ELF-1 (cell line): Measurements from ENCODE around the gene CLPX.
"Not testable (repeated sequence)": the region's sequence is repeated elsewhere in the genome, so short reads cannot be mapped to it uniquely, and the experiment has no call there.

Experiments used
- DNase-seq: peaks from one replicate; pipeline ENCODE4 v3.0.0-alpha.2; 2016; ENCODE audit warnings: low read depth, low spot score

The CLPX gene

DNA sequence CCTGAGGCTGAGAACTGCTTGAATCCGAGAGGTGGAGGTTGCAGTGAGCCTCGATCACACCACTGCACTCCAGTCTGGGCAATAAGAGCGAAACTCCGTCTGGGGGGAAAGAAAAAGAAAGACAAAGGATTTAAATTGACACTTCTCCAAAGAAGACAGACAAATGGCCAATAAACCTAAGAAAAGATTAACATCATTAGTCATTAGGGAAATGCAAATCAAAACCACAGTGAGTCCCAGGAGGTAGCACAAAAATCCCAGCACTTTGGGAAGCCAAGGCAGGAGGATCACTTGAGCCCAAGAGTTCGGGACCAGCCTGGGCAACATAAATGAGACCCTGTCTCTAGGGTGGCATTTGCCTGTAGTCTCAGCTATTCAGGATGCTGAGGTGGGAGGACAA is 12.6 kb downstream of the CLPX start:
- DNase-seq, result no peak

DNA sequence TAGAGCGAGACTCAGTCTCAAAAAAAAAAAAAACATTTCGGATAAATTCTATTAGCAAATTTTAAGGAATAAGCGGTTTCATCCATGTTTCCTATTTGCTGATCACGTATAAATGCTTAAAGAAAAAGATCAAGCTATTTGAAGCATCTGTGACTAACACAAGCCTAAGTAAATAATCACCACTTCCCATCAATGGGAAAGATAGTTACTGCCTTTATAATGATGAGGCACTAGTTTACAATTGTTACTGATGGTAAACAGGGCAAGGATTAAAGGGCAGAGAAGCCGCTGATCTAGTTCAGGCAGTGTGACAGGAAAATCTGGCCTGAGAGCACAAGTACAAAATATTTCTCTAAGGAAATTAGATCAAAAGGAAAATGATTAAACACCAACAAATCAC is 13.7 kb downstream of the CLPX start:
- no peak for DNase-seq

DNA sequence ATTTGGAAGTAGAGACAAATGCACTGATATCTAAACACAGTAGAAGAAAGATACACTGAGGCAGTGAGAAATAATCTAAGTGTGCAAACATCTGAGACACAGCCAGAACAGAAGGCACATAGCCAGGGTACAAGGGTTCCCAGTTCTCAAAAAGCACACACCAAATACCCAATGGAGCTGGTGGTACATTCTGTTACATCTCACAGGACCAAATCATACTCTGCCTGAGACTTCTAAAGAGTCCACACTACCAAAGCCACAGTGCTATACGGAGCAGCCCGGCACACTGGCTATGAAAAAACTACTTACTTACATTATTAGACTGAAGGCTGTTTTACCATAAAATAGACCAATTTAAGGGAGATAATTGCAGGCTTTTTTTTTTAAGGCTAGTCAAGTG is 19.3 kb downstream of the CLPX start:
- DNase-seq, result no peak

DNA sequence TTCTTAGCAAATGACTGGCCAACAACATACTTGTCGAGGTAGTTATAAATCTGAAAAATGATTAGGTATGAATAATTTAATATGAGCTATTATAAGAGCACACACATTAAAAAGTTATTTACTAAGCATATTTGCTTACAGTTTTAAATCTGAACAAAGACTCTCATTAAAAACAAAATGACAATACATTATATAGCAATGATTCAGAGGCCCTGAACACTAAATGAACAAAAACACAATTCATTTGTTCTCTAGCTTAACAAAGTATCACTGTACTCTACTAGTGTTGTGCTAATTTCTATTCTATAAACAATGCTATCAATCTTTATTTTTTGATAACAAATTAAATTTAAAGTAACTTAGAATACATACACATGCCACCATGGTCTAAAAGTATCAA is 21.0 kb downstream of the CLPX start:
- DNase-seq, result no peak

DNA sequence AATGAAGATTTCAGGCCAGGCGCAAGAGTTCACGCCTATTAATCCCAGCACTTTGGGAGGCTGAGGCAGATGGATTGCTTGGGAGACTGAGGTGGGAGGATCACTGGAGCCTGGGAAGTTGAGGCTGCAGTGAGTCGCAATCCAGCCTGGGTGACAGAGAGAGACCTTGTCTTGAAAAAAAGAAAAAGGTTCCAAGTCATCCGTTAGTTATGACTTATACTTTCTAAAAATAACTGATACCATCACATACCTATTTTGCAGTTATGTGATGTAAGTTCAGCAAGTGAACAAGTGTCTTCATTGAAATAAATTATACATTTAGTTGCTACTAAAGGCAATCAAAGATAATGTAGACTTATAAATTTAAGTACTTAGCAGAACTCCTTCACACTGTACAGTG is 22.1 kb downstream of the CLPX start:
- DNase-seq, result no peak

DNA sequence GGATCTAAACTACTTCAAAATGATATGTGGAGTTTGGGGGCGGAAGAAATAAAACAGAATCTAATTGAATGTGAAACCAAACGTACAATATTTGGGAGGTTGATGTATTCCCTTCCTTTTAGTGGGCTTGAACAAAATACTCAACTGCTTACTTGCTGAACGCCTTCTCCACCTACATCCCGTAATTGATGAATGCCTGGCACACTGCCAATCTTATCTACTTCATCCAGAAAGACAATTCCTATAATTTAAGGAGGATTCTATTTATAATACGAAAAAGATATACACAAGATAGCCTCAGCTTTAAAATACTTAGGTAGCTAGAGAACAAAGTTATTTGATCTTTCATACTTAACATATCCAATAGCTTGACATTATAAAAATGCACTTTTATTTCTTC is 28.4 kb downstream of the CLPX start:
- DNase-seq, result no peak

DNA sequence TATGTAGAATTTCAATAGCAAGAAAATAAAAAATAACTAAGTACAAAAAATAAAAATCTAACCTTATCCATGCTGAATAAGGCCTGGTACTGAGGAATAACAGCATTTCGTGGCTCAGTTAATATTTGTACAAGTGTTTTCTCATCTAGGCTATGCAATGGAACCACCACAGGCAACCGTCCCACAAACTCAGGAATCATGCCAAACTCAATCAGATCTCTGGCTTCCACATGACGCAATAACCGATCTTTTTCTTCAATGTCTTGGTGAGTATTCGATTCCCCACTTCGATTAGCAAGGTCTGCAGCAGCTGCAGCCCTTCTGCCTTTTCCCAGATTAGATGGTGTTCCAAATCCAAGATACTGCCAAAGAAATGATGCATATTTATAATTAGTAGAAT is 30.4 kb downstream of the CLPX start:
- DNase-seq, result no peak

DNA sequence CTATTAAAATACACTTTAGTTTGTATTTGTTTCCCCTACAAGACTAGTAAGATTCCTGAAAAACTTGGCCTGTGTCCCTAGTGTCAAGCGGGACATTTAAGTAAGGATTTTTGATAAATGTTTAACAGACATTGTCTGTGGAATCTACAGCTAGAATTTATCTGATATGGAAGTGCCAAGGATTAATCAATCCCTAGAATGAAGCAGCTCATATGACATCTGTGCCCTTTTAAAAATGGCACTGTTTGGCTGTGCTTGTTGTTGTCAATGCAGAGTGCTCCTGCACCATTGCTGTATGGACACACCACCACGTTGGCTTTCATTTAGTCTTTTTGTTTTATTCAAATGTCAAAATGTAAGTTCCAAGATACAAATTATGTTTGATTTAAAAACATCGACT is 37.2 kb downstream of the CLPX start:
- DNase-seq, result no peak

DNA sequence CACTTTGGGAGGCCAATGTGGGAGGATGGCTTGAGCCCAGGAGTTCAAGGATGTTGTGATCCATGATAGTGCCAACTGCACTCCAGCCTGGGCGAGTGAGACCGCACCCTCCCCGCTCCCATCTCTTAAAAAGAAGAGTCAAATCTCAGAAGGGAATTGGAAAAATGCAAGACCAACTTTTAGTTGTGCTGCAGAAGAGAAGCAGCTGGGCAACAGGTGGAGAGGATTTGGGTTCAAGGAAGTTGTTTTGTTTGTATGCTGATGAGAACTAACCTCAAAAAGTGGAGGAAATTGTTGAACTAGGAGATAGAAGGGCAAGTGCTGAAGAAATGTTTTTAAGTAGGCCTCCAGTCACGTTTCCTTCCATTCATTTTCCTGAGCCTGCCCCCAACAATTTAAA is 38.7 kb downstream of the CLPX start:
- no peak for DNase-seq

DNA sequence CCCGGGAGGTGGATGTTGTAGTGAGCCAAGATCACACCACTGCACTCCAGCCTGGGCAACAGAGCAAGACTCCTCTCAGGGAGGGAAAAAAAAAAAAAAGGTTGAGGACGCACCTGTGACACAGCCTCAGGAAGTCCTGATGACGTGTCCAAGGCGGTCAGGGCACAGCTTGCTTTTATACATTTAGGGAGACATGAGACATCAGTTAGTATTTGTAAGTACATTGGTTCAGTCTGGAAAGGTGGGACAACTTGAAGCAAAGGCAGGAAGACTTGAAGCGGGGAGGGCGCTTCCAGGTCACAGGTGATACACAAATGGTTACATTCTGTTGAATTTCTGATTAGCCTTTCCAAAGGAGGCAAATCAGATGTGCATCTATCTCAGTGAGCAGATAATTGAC is 46.5 kb downstream of the CLPX start:
- not testable (repeated sequence) for DNase-seq

DNA sequence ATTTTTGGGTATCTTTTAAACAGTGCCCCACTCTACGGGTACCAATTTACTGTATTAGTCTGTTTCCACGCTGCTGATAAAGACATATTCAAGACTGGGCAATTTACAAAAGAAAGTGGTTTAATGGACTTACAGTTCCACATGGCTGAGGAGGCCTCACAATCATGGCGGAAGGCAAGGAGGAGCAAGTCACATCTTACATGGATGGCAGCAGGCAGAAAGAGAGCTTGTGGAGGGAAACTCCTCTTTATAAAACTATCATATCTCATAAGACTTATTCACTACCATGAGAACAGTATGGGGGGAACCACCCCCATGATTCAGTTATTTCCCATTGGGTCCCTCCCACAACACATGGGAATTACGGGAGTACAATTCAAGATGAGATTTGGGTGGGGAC is 47.2 kb downstream of the CLPX start:
- not testable (repeated sequence) for DNase-seq

DNA sequence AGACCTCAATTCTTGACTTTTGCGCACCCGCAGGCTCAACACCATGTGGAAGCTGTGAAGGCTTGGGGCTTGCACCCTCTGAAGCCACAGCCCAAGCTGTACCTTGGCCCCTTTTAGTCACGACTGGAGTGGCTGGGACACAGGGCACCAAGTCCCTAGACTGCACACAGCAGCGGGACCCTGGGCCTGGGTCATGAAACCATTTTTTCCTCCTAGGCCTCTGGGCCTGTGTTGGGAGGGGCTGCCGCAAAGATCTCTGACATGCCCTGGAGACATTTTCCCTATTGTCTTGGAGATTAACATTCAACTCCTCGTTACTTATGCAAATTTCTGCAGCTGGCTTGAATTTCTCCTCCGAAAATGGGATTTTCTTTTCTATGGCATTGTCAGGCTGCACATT is 48.1 kb downstream of the CLPX start:
- DNase-seq, result peak; percentile 12

DNA sequence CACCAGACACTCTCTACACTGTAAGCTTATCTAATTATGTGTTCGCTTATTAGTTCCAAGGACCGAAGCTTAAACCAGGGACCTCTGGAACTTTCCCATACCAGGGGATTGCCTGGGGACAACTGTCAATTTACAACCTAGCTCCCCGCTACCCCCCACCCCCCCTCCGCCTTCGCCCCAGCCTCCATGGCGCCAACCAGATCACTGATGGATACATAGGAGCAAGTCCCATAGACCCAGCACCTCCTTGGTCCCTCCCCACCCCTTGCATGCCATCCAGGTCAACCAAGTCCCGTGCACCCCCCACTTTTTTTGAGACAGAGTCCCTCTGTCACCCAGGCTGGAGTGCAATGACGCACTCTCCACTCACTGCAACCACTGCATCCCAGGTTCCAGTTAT is 50.6 kb downstream of the CLPX start:
- DNase-seq, result no peak

DNA sequence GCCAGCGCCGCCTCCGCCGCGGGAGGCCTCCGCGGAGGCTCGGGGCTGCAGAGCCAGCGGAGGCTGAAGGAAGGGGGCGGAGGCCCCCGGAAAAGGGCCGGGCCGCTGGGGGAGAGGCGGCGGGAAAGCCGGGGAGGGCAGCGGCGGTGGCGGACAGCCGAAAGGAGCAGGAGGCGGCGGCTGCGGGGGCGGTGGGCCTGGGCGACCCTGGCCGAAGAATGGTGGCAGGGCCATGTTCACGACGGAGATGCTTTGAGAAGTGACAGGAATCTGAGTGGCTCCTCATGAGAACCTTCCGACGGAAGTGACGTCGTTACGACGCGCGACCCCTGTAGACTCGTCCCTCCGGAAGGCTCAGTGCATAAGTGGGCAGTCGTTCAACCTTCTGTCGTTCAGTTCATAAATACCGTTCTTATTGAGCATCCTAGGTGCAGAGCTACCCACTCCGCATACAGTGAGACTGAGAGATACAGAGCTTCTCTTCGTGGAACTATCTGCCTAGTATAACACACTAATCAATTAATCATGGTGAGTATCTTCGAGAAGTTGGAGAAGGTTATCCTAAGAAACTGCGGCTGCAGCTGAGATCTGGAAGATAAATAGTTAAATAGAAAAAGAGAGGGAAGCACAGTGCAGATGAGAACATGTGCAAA is 51.5 kb downstream of the CLPX start, which contains the start of gene PDCD7:
Gene PDCD7, minus strand, starts transcription at position 261 of the 653 bp plus-strand sequence. Its CDS starts 27 bp downstream, at position 234.
- peak; percentile 90 for DNase-seq

DNA sequence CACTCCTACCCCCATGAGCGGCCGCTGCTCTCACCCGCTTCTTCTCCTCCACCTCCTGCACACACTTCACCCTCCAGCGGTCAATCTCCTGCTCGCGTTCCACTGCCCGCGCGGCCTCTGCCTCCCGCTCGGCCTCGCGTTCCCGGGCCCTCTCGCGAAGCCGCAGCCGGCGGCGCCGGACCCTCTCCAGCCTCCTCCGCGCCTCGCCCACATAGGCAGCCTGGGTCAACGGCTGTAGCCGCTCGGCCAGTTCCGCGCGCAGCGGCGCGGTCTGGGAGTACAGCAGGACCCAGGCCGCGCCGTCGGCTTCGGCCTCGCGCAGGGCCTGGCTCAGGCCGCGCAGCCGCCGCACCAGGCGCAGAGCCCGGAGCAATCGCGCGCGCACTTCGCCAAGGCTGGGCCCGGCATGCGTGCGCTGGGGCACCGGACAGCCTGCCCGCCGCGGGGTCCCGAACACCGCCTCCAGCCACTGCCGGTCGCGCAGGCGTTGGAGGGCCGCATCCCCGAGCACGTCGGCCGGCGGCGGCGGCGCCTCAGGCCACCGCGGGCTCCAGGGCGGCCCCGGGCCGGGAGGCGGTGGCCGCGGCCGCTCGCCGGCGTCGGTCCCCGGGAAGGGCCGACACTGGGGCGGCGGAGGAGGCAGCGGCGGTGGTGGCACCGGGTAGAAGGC is 52.1 kb downstream of the CLPX start:
- DNase-seq, result peak; percentile 68

DNA sequence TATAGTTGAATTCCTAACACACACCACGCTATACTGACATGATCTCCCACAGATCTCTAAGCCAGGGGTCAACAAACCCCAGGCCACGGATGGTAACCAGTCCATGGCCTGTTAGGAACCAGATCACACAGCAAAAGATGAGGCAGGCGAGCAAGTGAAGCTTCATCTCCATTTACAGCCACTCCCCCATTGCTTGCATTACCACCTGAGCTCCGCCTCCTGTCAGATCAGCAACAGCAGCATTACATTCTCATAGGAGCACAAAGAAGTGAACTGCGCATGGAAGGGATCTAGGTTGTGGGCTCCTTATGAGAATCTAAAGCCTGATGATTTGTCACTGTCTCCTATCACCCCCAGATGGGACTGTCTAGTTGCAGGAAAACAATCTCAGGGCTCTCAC is 54.2 kb downstream of the CLPX start:
- peak; percentile 42 for DNase-seq

DNA sequence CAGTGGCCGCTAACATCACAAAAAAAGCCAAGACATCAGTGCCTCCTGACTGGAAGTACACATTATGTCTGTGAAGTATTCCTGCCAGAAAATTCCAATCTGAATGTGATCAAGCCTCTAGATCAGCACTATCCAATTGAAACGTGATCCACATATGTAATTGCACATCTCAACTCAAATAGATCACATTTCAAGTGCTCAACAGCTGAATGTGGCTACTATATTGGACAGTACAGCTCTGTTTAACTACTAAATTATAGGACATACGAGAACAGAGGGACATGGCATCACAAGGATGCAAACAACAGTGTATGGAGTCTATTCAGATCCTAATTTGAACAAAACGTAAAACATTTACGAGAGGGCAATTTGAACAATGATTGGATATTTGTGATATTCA is 69.6 kb downstream of the CLPX start:
- DNase-seq, result no peak

DNA sequence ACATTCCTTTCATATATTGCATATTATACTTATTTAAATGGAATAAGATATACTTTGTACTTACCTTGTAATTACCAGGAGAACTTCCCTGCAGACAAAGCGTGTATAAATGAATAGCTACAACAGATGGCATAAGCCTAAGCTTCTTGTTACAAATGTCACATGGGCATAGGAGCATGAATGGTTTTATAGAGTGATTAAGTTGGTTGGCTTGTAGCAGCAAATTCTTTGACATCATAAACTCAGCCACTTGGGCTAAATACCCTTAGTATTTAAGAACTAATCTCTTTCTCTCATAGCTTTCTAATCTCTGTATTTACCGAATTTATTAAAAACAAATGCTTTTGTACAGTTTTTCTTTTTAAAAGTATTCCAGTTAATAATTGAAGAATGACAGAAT is 70.1 kb downstream of the CLPX start, which contains the start of gene UBAP1L:
Gene UBAP1L, minus strand, starts transcription at position 115 of the 400 bp plus-strand sequence. CDS start 8,985 bp downstream, outside the sequence.
- DNase-seq, result no peak

DNA sequence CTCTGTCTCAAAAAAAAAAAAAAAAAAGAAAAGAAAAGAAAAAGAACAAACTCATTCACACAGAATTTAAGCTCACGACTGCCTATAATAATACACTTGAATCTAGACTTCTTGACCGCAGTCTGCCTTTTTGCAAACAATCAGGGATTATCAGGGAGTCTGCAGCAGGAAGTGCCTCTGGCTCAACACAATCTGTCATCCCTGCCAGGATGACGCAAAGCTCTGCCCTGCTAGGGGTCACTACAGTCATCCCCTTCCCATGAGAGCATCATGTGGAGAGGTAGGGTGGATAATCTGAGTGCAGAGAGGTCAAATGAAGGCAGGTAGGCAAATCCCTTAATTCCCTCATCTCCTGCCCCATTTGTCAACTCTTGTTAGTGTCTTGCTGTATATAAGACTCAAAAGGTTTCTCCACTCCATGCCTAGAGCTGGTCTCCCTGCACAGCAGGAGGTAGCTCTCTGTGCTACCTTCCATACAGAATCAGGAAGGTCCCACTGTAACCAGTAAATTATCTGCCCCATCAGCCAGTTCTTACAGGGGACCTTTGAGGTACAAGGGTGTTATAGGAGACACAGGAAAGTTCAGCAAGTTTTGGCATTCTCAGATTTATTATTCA is 74.4 kb downstream of the CLPX start:
- peak; percentile 22 for DNase-seq

DNA sequence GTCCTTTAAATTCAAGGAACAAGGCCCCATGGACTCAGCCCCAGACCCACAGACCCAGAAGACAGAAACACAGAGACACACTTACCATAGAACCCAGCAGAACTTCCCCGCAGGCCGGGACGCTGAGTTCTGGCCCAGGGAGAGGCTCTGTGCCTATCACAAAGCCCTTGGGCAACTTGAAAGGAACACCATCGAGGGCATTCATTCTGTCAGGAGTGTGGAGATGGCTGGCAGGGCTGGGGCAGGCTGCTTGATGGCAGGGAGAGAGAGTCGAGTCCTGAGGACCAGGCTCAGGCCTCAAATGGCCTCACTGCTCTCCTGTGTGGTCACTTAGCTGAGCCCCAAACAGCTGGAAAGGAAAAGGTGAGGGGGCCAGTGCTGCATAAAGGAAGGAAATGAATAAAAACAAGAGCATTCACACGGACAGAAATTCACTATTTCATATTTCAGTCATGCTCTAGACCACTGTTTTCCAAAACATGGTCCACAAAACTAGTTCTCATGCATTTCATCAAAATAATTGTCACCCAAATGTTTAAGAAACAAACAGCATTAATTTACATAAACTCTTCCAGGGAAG is 79.0 kb downstream of the CLPX start:
- DNase-seq, result no peak

DNA sequence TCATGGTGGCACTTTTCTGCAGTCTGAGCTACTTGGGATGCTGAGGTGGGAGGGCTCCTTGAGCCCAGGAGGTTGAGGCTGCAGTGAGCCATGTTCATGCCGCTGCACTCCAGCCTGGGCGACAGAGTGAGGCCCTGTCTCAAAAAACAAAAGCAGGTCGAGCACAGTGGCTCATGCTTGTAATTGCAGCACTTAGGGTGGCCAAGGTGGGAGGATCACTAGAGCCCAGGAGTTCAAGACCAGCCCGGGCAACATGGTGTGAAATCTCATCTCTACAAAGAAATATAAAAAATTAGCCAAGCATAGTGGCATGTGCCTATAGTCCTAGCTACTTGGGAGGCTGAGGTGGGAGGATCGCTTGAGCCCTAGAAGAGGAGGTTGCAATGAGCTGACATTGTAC is 80.1 kb downstream of the CLPX start:
- DNase-seq, result no peak

DNA sequence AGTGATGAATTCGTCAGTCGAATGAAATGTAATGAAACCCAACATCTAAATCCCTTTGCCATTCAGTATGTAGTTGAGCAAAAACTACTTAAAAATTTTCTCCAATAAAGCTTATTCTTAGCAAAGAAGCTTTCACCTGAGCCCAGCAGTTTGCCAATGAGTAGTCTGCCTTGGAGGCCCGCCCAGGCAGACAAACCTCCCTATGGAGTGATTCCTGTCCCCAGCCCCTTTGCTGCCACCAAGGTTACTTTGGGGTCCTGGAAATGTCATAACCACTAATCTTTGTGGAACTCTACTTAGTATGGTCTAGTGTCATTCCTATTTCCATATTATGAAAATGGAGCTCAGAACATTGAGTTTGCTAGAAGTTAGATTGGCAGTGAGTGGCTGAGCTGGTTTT is 82.2 kb downstream of the CLPX start:
- no peak for DNase-seq
